ENCODE data around the gene MTG2. TPM values are rescaled to one million over a fixed set of nuclear protein-coding genes. Genes with fewer than 3 reads are reported as not detected.

MTG2 gene
- total and polyA plus RNA-seq, 7 donors: 25.0 to 56.5 (median 40.4) TPM

DNA sequence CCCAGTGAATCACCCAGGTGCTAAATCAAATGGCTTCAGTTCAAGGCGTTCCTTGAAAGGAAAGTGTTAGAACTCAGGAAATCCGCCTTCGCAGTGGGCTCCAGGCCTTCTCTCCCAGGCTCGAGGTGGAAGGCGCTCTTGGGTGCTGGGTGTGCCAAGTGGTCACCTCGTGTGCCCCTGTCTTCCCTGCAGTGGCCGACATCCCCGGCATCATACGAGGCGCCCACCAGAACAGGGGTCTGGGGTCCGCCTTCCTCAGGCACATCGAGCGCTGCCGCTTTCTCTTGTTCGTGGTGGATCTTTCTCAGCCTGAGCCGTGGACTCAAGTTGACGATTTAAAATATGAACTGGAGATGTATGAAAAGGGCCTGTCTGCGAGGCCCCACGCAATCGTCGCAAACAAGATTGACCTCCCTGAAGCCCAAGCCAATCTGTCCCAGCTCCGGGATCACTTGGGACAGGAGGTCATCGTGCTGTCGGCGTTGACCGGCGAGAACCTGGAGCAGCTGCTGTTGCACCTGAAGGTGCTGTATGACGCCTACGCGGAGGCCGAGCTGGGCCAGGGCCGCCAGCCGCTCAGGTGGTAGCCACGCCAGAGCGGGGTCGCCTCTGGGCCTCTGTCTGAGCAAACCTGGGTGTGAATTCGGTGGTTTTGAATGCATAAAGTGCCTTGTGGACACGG is 17.8 kb downstream of the MTG2 start:
- no peak for ATAC-seq
- Histone ChIP-seq H3K27me3 (ENCODE audit: insufficient read depth in 3 of 3, low read length in 2 of 3) (no peaks in the 10 kb centered on the region), H3K27ac (no peak overlapping the region), H3K4me1 (no peaks in the 10 kb centered on the region), H3K4me3 (no peak overlapping the region), H3K36me3 (ENCODE audit: insufficient read depth in 1 of 2, low read depth in 1 of 2) (peaks cover 3 to 80% of the 10 kb centered on the region in 2 donors), H3K9me3 (no peaks in the 10 kb centered on the region)
- no peak for TF ChIP-seq CTCF (IDR thresholded peaks at IDR 0.05)
- intact Hi-C loops (cut with DNase I): no loop called here
- 89 to 93% (median 93%) methylated on average over 38 of the region's 38 CpGs for WGBS, 3 donors
- DNase-seq: peak in 1 of 2 donors; percentile 28

GRCh38 chr20:62201173-62202082 is 18.6 kb downstream of the MTG2 start:
- peak in 2 of 4 donors; percentile 17 for ATAC-seq
- WGBS, 3 donors: 66 to 80% (median 78%) methylated on average over 38 of the region's 38 CpGs
- no peaks in the 10 kb centered on the region for H3K27me3 ChIP-seq (ENCODE audit: insufficient read depth in 3 of 3, low read length in 2 of 3)
- intact Hi-C loops (cut with DNase I): no loop called here
- H3K4me1 ChIP-seq: no peaks in the 10 kb centered on the region
- no peak for TF ChIP-seq CTCF (IDR thresholded peaks at IDR 0.05)
- no peaks in the 10 kb centered on the region for H3K9me3 ChIP-seq
- H3K36me3 ChIP-seq (ENCODE audit: insufficient read depth in 1 of 2, low read depth in 1 of 2): peaks cover 3 to 72% of the 10 kb centered on the region in 2 donors
- no peak overlapping the region for H3K27ac ChIP-seq
- H3K4me3 ChIP-seq: no peak overlapping the region
- DNase-seq: peak in 1 of 2 donors; percentile 46

GRCh38 chr20:62202083-62202395 is 19.2 kb downstream of the MTG2 start:
- ATAC-seq (no peak), DNase-seq (peak in 1 of 2 donors; percentile 20)
- intact Hi-C loops (cut with DNase I): no loop called here
- Histone ChIP-seq H3K4me3 (no peak overlapping the region), H3K9me3 (no peaks in the 10 kb centered on the region), H3K4me1 (no peaks in the 10 kb centered on the region), H3K36me3 (ENCODE audit: insufficient read depth in 1 of 2, low read depth in 1 of 2) (peaks cover 3 to 67% of the 10 kb centered on the region in 2 donors), H3K27ac (no peak overlapping the region), H3K27me3 (ENCODE audit: insufficient read depth in 3 of 3, low read length in 2 of 3) (no peaks in the 10 kb centered on the region)
- 56 to 96% (median 82%) methylated on average over 5 of the region's 5 CpGs for WGBS, 3 donors
- no peak for TF ChIP-seq CTCF (IDR thresholded peaks at IDR 0.05)

DNA sequence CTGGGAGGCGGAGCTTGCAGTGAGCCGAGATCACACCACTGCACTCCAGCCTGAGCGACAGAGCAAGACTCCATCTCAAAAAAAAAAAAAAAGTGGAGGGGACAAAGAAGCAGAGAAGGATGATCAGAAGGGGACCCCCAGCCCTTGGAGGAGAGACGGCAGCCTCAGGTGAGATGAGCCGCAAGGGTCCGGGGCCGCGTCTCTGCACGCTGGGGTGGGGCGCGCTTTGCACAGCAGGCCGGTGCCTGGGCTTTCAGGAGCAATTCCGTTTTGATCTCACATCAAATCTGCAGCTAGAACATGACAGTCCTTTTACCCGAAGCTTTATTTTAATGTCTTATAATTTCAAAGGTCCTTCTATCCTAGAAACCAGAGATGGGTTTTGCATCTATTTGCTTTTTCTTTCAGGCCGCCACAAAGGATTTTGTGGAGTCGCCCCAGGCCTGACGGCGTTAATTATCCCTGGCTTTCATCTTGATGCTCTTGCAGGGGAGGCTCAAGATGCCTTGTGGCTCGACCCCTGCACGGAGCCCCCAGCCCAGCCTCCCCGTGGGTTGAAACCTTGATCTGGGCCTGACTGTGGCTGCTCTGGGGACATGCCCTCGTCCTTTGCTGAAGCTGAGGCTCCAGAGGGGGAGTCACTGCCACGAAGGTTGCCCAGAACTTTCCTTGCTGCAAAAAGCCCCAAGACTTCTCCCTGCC is 20.0 kb downstream of the MTG2 start:
- H3K9me3 ChIP-seq: no peaks in the 10 kb centered on the region
- ATAC-seq (no peak), DNase-seq (peak in 1 of 2 donors; percentile 36)
- WGBS, 3 donors: 84 to 86% (median 85%) methylated on average over 20 to 23 of the region's 23 CpGs
- H3K4me1 ChIP-seq: no peaks in the 10 kb centered on the region
- no peak overlapping the region for H3K27ac ChIP-seq
- TF ChIP-seq CTCF (IDR thresholded peaks at IDR 0.05): no peak
- peaks cover 3 to 59% of the 10 kb centered on the region in 2 donors for H3K36me3 ChIP-seq (ENCODE audit: insufficient read depth in 1 of 2, low read depth in 1 of 2)
- H3K27me3 ChIP-seq (ENCODE audit: insufficient read depth in 3 of 3, low read length in 2 of 3): no peaks in the 10 kb centered on the region
- intact Hi-C loops (cut with DNase I): no loop called here
- H3K4me3 ChIP-seq: no peak overlapping the region

Data from psoas muscle (tissue), 8 donors.